GM12878 (cell line): ENCODE data around the gene NAP1L1.

Experiments used
- BCL11A ChIP-seq: IDR thresholded peaks from 2 replicates; pipeline ENCODE4 v1.6.1; 2011; ENCODE audit warnings: low read depth, low read length
- CTCF ChIP-seq, 3 experiments: IDR thresholded peaks in 2 of 3; conservative IDR thresholded peaks in 1 of 3; 2 replicates each; pipeline ENCODE4 v1.5.1; 2011; ENCODE audit warnings: low read depth in 3 of 3, low read length in 3 of 3, mild to moderate bottlenecking in 3 of 3, control low read depth in 2 of 3, moderate library complexity in 2 of 3, inconsistent platforms in 1 of 3, mixed read lengths in 1 of 3; ENCODE audit not compliant: control insufficient read depth in 2 of 3, insufficient read depth in 1 of 3; ENCODE audit errors: extremely low read depth in 1 of 3
- DPF2 ChIP-seq: fragments of 450-650 bp; IDR thresholded peaks from 2 replicates; pipeline ENCODE4 v1.6.1; 2017; ENCODE audit warnings: mild to moderate bottlenecking
- EZH2 ChIP-seq: IDR thresholded peaks from 2 replicates; pipeline ENCODE4 v1.6.1; 2012; ENCODE audit warnings: low read depth, mild to moderate bottlenecking, control low read depth, inconsistent platforms, low read length, borderline replicate concordance; ENCODE audit not compliant: control insufficient read depth
- MAX ChIP-seq: IDR thresholded peaks from 2 replicates; pipeline ENCODE4 v1.6.1; 2012; ENCODE audit warnings: low read depth, low read length, improper control_type of control experiment
- POLR2AphosphoS5 ChIP-seq: IDR thresholded peaks from 2 replicates; pipeline ENCODE4 v1.6.1; 2011; ENCODE audit warnings: mild to moderate bottlenecking, low read length, inconsistent platforms
- PRDM15 ChIP-seq: fragments of 450-650 bp; formaldehyde crosslinking; IDR thresholded peaks from 2 replicates; pipeline ENCODE4 v1.4.0; 2020; ENCODE audit warnings: mild to moderate bottlenecking, moderate library complexity
- REST ChIP-seq: IDR thresholded peaks from 2 replicates; pipeline ENCODE4 v1.6.1; 2012; ENCODE audit warnings: mild to moderate bottlenecking, low read depth, low read length
- TARDBP ChIP-seq: IDR thresholded peaks from 2 replicates; pipeline ENCODE4 v1.6.1; 2016; ENCODE audit warnings: borderline replicate concordance

GRCh38 chr12:76057326-76057725, 27.2 kb downstream of the NAP1L1 start:
- TF ChIP-seq MAX = no peak
- TF ChIP-seq TARDBP = no peak
- TF ChIP-seq DPF2 = no peak
- TF ChIP-seq BCL11A = no peak
- no peak for TF ChIP-seq EZH2
- no peak for TF ChIP-seq POLR2AphosphoS5
- TF ChIP-seq PRDM15 = no peak
- TF ChIP-seq REST = no peak
- no peak for TF ChIP-seq CTCF (IDR thresholded peaks at IDR 0.05 in 2 of 3, conservative IDR thresholded peaks at IDR 0.05 in 1 of 3; ENCODE audit: control insufficient read depth in 2 of 3, extremely low read depth in 1 of 3, insufficient read depth in 1 of 3, low read depth in 3 of 3, low read length in 3 of 3)
